A673 (cell line): ENCODE data around the gene DPM3. TPM values are rescaled to one million over a fixed set of nuclear protein-coding genes. Genes with fewer than 3 reads are reported as not detected.
"Not testable (repeated sequence)": the region's sequence is repeated elsewhere in the genome, so short reads cannot be mapped to it uniquely, and the experiment has no call there.

ENCODE experiments used
- BruUV-seq: library from RNA; stranded (reverse); fragments of 400-500 nt; replicated peaks from 2 replicates; lab custom pipeline; 2021; lab: Mats Ljungman, UMichigan
- CTCF ChIA-PET: fragments of 300-600 bp; sonication (Branson Sonifier 250); formaldehyde crosslinking; loops from one replicate; lab custom pipeline; 2022; ENCODE audit warnings: antibody characterized with exemption; lab: Charles Lee
- POLR2A ChIA-PET: fragments of 300-600 bp; sonication (Branson Sonifier 250); formaldehyde crosslinking; loops from one replicate; lab custom pipeline; 2022; ENCODE audit warnings: antibody characterized with exemption; ENCODE audit not compliant: low non-redundant PET; lab: Charles Lee
- DNase-seq: peaks from one replicate; pipeline ENCODE4 v3.0.0-alpha.2; 2015; ENCODE audit warnings: low spot score
- H3K27ac ChIP-seq: fragments of 200-600 bp; sonication (generic); 2 replicates; pipeline ENCODE4 v1.5.1; 2016; ENCODE audit warnings: mixed run types, low read depth, mild to moderate bottlenecking, mixed read lengths, antibody characterized with exemption, low read length; ENCODE audit not compliant: poor library complexity, severe bottlenecking
- H3K27me3 ChIP-seq: fragments of 200-600 bp; sonication (generic); replicated peaks from 2 replicates; pipeline ENCODE4 v1.6.1; 2017; ENCODE audit warnings: mixed run types, low read depth, mild to moderate bottlenecking, mixed read lengths, antibody characterized with exemption, low read length; ENCODE audit not compliant: insufficient read depth, poor library complexity
- H3K36me3 ChIP-seq: fragments of 200-600 bp; sonication (generic); 2 replicates; pipeline ENCODE4 v1.6.1; 2016; ENCODE audit warnings: mixed run types, mild to moderate bottlenecking, mixed read lengths, antibody characterized with exemption, low read length; ENCODE audit not compliant: insufficient read depth, poor library complexity, severe bottlenecking
- H3K4me1 ChIP-seq: fragments of 200-600 bp; sonication (generic); 2 replicates; pipeline ENCODE4 v1.6.1; 2017; ENCODE audit warnings: mixed run types, mild to moderate bottlenecking, mixed read lengths, antibody characterized with exemption, low read length; ENCODE audit not compliant: insufficient read depth, poor library complexity, severe bottlenecking
- H3K4me3 ChIP-seq: fragments of 200-600 bp; sonication (generic); 2 replicates; pipeline ENCODE4 v1.5.1; 2016; ENCODE audit warnings: low read depth, mixed run types, mild to moderate bottlenecking, mixed read lengths, low read length; ENCODE audit not compliant: poor library complexity, severe bottlenecking
- H3K9me3 ChIP-seq: fragments of 200-600 bp; sonication (generic); 2 replicates; pipeline ENCODE4 v1.6.1; 2016; ENCODE audit warnings: mixed run types, low read depth, mild to moderate bottlenecking, mixed read lengths, antibody characterized with exemption, low read length; ENCODE audit not compliant: poor library complexity, severe bottlenecking
- EZH2 ChIP-seq: fragments of 200-600 bp; sonication (generic); IDR thresholded peaks from 2 replicates; pipeline ENCODE4 v1.6.1; 2017; ENCODE audit warnings: borderline replicate concordance, low read depth, mild to moderate bottlenecking, mixed read lengths, antibody characterized with exemption, low read length; ENCODE audit not compliant: poor library complexity, severe bottlenecking
- intact Hi-C: fragments of 100-400 bp; cut with micrococcal nuclease; formaldehyde crosslinking; loops from one replicate; pipeline ENCODE4 v1.10.0; 2022; ENCODE audit not compliant: unreplicated experiment
- total RNA-seq: library from RNA; stranded (reverse); gene quantifications from 2 replicates; pipeline ENCODE4 v1.2.3, GENCODE V29; 2021
- TF ChIP-seq, protein P1 (sequence below): fragments of 300-800, 200-600 bp; sonication (generic); conservative IDR thresholded peaks from 2 replicates; pipeline ENCODE4 v1.5.1; 2017; ENCODE audit warnings: low read depth, mild to moderate bottlenecking, antibody characterized with exemption, low read length, moderate library complexity, mixed read lengths

Gene DPM3
- total RNA-seq, 1 experiment from 2014 or later = 34.0 TPM

DNA sequence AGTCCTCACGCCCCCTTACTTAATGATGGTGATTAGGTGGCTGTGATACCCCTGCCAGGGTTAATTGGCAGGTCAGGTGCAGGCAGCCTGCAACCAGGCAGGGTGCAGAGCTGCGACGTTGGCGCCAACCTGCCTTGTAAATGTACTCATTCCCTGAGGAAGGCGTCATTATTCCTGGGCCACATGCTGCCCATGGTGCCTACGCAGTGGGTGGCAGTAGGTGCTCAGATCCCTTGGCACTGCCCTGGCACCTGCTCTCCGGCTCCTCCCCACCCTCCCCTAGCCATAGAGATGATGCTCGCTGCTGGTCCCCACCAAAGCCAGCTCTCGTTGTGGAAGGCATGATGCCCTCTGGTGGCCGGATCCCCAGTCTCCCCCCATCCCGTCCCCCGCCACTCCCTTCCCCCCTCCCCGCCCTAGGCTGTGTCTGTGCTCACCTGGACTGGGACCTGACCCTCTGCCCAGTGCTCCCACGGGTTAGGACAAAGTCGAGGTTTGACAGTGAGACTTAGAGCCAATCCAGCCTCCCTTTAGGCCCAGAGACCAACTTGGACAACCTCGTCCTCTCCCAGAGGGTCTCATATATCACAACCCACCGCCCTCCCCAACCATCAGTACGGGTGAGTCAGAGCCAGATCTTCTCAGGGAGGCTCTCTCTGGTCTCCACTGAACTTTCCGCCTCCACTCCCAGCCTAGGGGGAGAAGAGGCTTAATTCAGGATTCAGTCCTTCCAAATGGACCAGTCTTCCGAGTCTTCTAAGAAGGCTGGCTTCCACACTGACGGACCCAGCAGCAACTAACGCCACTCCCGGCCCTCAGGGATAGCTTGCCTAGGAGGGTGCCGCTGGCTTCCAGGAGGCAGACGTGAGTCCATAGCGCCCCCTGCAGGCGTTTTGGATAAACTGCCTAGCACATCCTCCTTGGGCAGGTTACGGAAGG lies 27.1 kb upstream of the DPM3 start:
- ChIA-PET POLR2A (interaction anchor here (0.6 kb wide), 1 partner anchor 61 kb away, joined by 4 read pairs; no protein-coding TSS in a partner anchor), CTCF (interaction anchor here (0.5 to 5.3 kb wide), 11 partner anchors 8 to 401 kb away, joined by 3 to 89 read pairs (median 5); no protein-coding TSS in a partner anchor)
- TF ChIP-seq, protein P1, sequence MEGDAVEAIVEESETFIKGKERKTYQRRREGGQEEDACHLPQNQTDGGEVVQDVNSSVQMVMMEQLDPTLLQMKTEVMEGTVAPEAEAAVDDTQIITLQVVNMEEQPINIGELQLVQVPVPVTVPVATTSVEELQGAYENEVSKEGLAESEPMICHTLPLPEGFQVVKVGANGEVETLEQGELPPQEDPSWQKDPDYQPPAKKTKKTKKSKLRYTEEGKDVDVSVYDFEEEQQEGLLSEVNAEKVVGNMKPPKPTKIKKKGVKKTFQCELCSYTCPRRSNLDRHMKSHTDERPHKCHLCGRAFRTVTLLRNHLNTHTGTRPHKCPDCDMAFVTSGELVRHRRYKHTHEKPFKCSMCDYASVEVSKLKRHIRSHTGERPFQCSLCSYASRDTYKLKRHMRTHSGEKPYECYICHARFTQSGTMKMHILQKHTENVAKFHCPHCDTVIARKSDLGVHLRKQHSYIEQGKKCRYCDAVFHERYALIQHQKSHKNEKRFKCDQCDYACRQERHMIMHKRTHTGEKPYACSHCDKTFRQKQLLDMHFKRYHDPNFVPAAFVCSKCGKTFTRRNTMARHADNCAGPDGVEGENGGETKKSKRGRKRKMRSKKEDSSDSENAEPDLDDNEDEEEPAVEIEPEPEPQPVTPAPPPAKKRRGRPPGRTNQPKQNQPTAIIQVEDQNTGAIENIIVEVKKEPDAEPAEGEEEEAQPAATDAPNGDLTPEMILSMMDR = peak; percentile 98
- no peak for TF ChIP-seq EZH2
- H3K4me1 ChIP-seq = peaks cover 12% of the 10 kb centered on the region
- BruUV-seq = no TSS peak
- H3K4me3 ChIP-seq = peak overlapping the region; percentile 11
- H3K9me3 ChIP-seq = no peaks in the 10 kb centered on the region
- DNase-seq = peak; percentile 93
- intact Hi-C loops = loop anchor here (1.0 kb wide), 1 partner anchor 76 kb away; no protein-coding TSS in a partner anchor
- peaks cover 7% of the 10 kb centered on the region for H3K36me3 ChIP-seq
- no peak overlapping the region for H3K27ac ChIP-seq
- no peaks in the 10 kb centered on the region for H3K27me3 ChIP-seq

DNA sequence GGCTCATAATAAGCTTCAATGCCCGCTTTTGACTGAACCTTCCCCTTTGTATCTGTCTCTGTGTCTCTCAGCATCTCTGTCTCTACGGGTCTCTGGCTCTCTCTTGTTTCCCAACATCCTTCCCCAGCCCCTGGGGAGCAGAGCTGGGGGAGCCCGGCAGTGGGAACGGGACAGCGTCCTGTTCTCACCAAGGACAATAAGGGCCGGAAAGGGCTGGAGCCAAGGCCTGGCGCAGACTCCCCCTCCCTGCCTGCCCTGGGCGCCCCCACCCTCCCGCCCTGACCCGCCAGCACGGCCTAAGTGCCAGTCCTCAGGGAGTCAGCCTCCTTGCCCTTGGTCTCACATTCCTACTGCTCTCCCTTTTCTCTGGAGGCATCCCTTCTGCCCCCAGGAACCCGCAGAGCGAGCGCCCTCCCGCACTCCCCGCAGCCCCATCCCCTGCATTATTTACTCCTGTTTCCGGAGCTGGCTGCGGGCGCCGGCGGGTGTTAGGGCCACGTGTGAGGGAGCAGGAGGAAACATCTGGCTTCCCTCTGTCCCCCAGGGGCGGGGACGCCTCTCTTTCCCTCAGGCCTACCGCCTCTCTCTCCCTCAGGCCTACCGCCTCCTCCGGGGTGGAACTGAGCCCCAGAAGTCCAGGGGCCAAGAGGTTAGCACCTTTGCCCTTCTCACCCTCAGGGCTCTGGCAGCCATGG lies 26.3 kb upstream of the DPM3 start:
- no TSS peak for BruUV-seq
- ChIA-PET CTCF (interaction anchor here (0.5 to 5.3 kb wide), 10 partner anchors 15 to 168 kb away, joined by 3 to 89 read pairs (median 7); no protein-coding TSS in a partner anchor), POLR2A (no interaction called here)
- H3K36me3 ChIP-seq = peaks cover 7% of the 10 kb centered on the region
- H3K9me3 ChIP-seq = no peaks in the 10 kb centered on the region
- H3K4me1 ChIP-seq = peaks cover 5% of the 10 kb centered on the region
- H3K27me3 ChIP-seq = no peaks in the 10 kb centered on the region
- no peak for TF ChIP-seq EZH2
- TF ChIP-seq, protein P1 = no peak
- DNase-seq = peak; percentile 31
- intact Hi-C loops = no loop called here
- no peak overlapping the region for H3K4me3 ChIP-seq
- H3K27ac ChIP-seq = no peak overlapping the region

DNA sequence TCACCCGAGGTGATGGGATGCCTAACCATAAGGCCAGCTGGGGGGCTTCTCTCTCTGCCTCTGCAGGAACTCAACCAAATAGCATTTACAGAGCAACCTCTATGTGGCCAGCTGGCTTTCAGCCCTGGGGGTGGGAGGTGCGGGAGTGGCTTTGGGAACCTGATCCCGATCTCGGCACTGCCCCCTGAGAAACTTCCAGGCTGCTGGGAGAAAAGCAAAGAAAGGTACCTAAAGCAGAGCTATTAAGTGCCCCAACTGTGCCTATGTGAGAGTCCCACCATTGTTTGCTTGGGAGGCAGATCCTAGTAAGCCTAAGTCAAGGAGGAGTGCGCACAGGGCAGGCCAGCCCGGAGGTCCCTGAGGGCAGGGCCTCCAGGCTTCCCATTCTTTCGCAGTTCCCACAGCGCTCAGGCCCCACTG lies 25.7 kb upstream of the DPM3 start:
- DNase-seq = no peak
- no TSS peak for BruUV-seq
- ChIA-PET CTCF (interaction anchor here (0.5 to 5.3 kb wide), 2 partner anchors 76 to 167 kb away, joined by 4 to 89 read pairs; no protein-coding TSS in a partner anchor), POLR2A (no interaction called here)
- Histone ChIP-seq H3K4me3 (no peak overlapping the region), H3K4me1 (peaks cover 5% of the 10 kb centered on the region), H3K27ac (no peak overlapping the region), H3K9me3 (no peaks in the 10 kb centered on the region), H3K36me3 (peaks cover 7% of the 10 kb centered on the region), H3K27me3 (no peaks in the 10 kb centered on the region)
- no peak for TF ChIP-seq EZH2
- TF ChIP-seq, protein P1 = no peak
- intact Hi-C loops = no loop called here

DNA sequence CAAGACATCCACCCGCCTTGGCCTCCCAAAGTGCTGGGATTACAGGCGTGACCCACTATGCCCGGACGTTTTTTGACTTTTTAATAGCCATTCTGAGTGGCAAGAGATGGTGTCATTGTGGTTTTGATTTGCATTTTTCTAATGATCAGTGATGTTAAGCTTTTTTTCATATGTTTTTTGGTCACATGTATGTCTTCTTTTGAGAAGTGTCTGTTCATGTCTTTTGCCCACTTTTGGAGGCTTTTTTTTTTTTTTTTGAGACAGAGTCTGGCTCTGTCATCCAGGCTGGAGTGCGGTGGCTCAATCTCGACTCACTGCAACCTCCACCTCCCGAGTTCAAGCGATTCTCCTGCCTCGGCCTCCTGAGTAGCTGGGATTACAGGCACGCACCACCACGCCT lies 24.3 kb upstream of the DPM3 start:
- BruUV-seq, H3K9me3 ChIP-seq, POLR2A ChIA-PET, H3K27ac ChIP-seq, DNase-seq, H3K27me3 ChIP-seq, intact Hi-C loops, H3K4me1 ChIP-seq, H3K4me3 ChIP-seq, H3K36me3 ChIP-seq: not testable (repeated sequence)
- CTCF ChIA-PET = interaction anchor here (0.6 kb wide), 2 partner anchors 8 to 61 kb away, joined by 3 to 4 read pairs; partner anchors contain the start of gene KRTCAP2
